ENCODE data around the gene FLT3LG. TPM values are rescaled to one million over a fixed set of nuclear protein-coding genes. Genes with fewer than 3 reads are reported as not detected.
"Not testable (repeated sequence)": the region's sequence is repeated elsewhere in the genome, so short reads cannot be mapped to it uniquely, and the experiment has no call there.

Gene FLT3LG
- total and polyA plus RNA-seq, 2 experiments from 2014 or later = 1.3 to 4.6 TPM

GRCh38 chr19:49442354-49442753 is 31.7 kb upstream of the FLT3LG start:
- Histone ChIP-seq H3K4me2 (ENCODE audit: unreplicated experiment) (peak overlapping the region; percentile 37), H3K4me3 (peak overlapping the region; percentile 82; the same call in 1 of the 2 replicates), H3K27me3 (replicated peaks; ENCODE audit: insufficient read depth) (peaks cover 28% of the 10 kb centered on the region), H3K36me3 (ENCODE audit: low read depth) (no peaks in the 10 kb centered on the region), H3F3A (ENCODE audit: insufficient read depth) (peaks cover 13% of the 10 kb centered on the region), H3K4me1 (ENCODE audit: insufficient read depth) (no peaks in the 10 kb centered on the region), H3K9me3 (ENCODE audit: low read depth) (no peaks in the 10 kb centered on the region), H3K27ac (no peak overlapping the region), H2AFZ (peak overlapping the region; percentile 91), H3K79me2 (ENCODE audit: insufficient read depth) (no peaks in the 10 kb centered on the region), H3K9ac (no peak overlapping the region), H4K20me1 (ENCODE audit: insufficient read depth) (no peaks in the 10 kb centered on the region), H3K9me2 (ENCODE audit: insufficient read depth) (no peaks in the 10 kb centered on the region)
- DNase-seq = peak; percentile 36
- WGBS, 2 experiments (ENCODE audit: low coverage in 1 of 2, low lambda C conversion rate in 2 of 2, missing lambda C conversion rate in 2 of 2) = 3 to 12% methylated on average over 7 to 11 of the region's 11 CpGs
- TF ChIP-seq EZH2 (IDR thresholded peaks at IDR 0.05; ENCODE audit: insufficient read depth, poor library complexity, severe bottlenecking) = no peak
- no peak for TF ChIP-seq EZH2phosphoT487 (IDR thresholded peaks at IDR 0.05; ENCODE audit: insufficient read depth, low read depth)
- in situ Hi-C loops (cut with MboI) = no loop called here

- H4K20me1 ChIP-seq (ENCODE audit: insufficient read depth) = no peaks in the 10 kb centered on the region
- H3K4me1 ChIP-seq (ENCODE audit: insufficient read depth) = no peaks in the 10 kb centered on the region
- H3K9ac ChIP-seq = peak overlapping the region; percentile 69
- H3K4me2 ChIP-seq (ENCODE audit: unreplicated experiment) = peak overlapping the region; percentile 83
- H3K36me3 ChIP-seq (ENCODE audit: low read depth) = no peaks in the 10 kb centered on the region
- WGBS, 2 experiments (ENCODE audit: low coverage in 1 of 2, low lambda C conversion rate in 2 of 2, missing lambda C conversion rate in 2 of 2) = 2 to 3% methylated on average over 24 to 43 of the region's 43 CpGs
- in situ Hi-C loops (cut with MboI) = no loop called here
- DNase-seq = peak; percentile 92
- no peaks in the 10 kb centered on the region for H3K79me2 ChIP-seq (ENCODE audit: insufficient read depth)
- no peaks in the 10 kb centered on the region for H3K9me3 ChIP-seq (ENCODE audit: low read depth)
- H2AFZ ChIP-seq = peak overlapping the region; percentile 91
- peaks cover 28% of the 10 kb centered on the region for H3K27me3 ChIP-seq (replicated peaks; ENCODE audit: insufficient read depth)
- peaks cover 13% of the 10 kb centered on the region for H3F3A ChIP-seq (ENCODE audit: insufficient read depth)
- peak overlapping the region; percentile 82 for H3K4me3 ChIP-seq
- H3K9me2 ChIP-seq (ENCODE audit: insufficient read depth) = no peaks in the 10 kb centered on the region
- H3K27ac ChIP-seq = peak overlapping the region; percentile 34; the same call in 1 of the 2 replicates
- TF ChIP-seq EZH2phosphoT487 (IDR thresholded peaks at IDR 0.05; ENCODE audit: insufficient read depth, low read depth) = no peak
- TF ChIP-seq EZH2 (IDR thresholded peaks at IDR 0.05; ENCODE audit: insufficient read depth, poor library complexity, severe bottlenecking) = no peak
These were observed 31.1 kb upstream of the FLT3LG start for GRCh38 chr19:49442771-49443365.

GRCh38 chr19:49443366-49444099 is 30.5 kb upstream of the FLT3LG start:
- peaks cover 13% of the 10 kb centered on the region for H3F3A ChIP-seq (ENCODE audit: insufficient read depth)
- peak; percentile 98 for DNase-seq
- H3K4me3 ChIP-seq = peak overlapping the region; percentile 82
- no peaks in the 10 kb centered on the region for H3K9me3 ChIP-seq (ENCODE audit: low read depth)
- no peak for TF ChIP-seq EZH2 (IDR thresholded peaks at IDR 0.05; ENCODE audit: insufficient read depth, poor library complexity, severe bottlenecking)
- TF ChIP-seq EZH2phosphoT487 (IDR thresholded peaks at IDR 0.05; ENCODE audit: insufficient read depth, low read depth) = no peak
- H3K9me2 ChIP-seq (ENCODE audit: insufficient read depth) = no peaks in the 10 kb centered on the region
- H3K4me1 ChIP-seq (ENCODE audit: insufficient read depth) = no peaks in the 10 kb centered on the region
- no peaks in the 10 kb centered on the region for H3K79me2 ChIP-seq (ENCODE audit: insufficient read depth)
- peak overlapping the region; percentile 91 for H2AFZ ChIP-seq
- 1% methylated on average over 38 to 44 of the region's 47 CpGs for WGBS, 2 experiments (ENCODE audit: low coverage in 1 of 2, low lambda C conversion rate in 2 of 2, missing lambda C conversion rate in 2 of 2)
- peak overlapping the region; percentile 83 for H3K4me2 ChIP-seq (ENCODE audit: unreplicated experiment)
- H3K9ac ChIP-seq = peak overlapping the region; percentile 69
- no peaks in the 10 kb centered on the region for H3K36me3 ChIP-seq (ENCODE audit: low read depth)
- H3K27ac ChIP-seq = peak overlapping the region; percentile 34; the same call in 1 of the 2 replicates
- H3K27me3 ChIP-seq (replicated peaks; ENCODE audit: insufficient read depth) = peaks cover 26% of the 10 kb centered on the region
- H4K20me1 ChIP-seq (ENCODE audit: insufficient read depth) = no peaks in the 10 kb centered on the region
- in situ Hi-C loops (cut with MboI) = no loop called here

- H3K9me3 ChIP-seq (ENCODE audit: low read depth); H3K36me3 ChIP-seq (ENCODE audit: low read depth); H4K20me1 ChIP-seq (ENCODE audit: insufficient read depth); in situ Hi-C loops (cut with MboI); H3K4me3 ChIP-seq; DNase-seq; H3K27ac ChIP-seq; H3K9ac ChIP-seq; H3K4me2 ChIP-seq (ENCODE audit: unreplicated experiment); H3K79me2 ChIP-seq (ENCODE audit: insufficient read depth); H3K9me2 ChIP-seq (ENCODE audit: insufficient read depth); H3K4me1 ChIP-seq (ENCODE audit: insufficient read depth); H2AFZ ChIP-seq: not testable (repeated sequence)
- H3K27me3 ChIP-seq (replicated peaks; ENCODE audit: insufficient read depth) = peaks cover 19% of the 10 kb centered on the region
- H3F3A ChIP-seq (ENCODE audit: insufficient read depth) = peaks cover 13% of the 10 kb centered on the region
- WGBS, 2 experiments (ENCODE audit: low coverage in 1 of 2, low lambda C conversion rate in 2 of 2, missing lambda C conversion rate in 2 of 2) = 23% methylated on average over 5 of the region's 5 CpGs
These were observed 29.8 kb upstream of the FLT3LG start for GRCh38 chr19:49444100-49444700.

Measured in GM23248 (cell line).